Parathyroid adenoma (tissue), 2 donors: Measurements from ENCODE around the gene TLE2.

Experiments used
- H2AFZ ChIP-seq: fragments of 300-600 bp; sonication (generic); one replicate; pipeline ENCODE4 v1.7.0; 2017; ENCODE audit warnings: antibody characterized with exemption, mild to moderate bottlenecking
- H3K27ac ChIP-seq: fragments of 300-600 bp; sonication (generic); one replicate; pipeline ENCODE4 v1.7.0; 2017
- H3K27me3 ChIP-seq: fragments of 300-600 bp; sonication (generic); one replicate; pipeline ENCODE4 v1.7.0; 2017; ENCODE audit warnings: low read length; ENCODE audit not compliant: control insufficient read depth, insufficient read depth
- H3K36me3 ChIP-seq: fragments of 300-600 bp; sonication (generic); one replicate; pipeline ENCODE4 v1.7.0; 2017; ENCODE audit warnings: low read length; ENCODE audit not compliant: control insufficient read depth, insufficient read depth
- H3K4me1 ChIP-seq: fragments of 300-600 bp; sonication (generic); one replicate; pipeline ENCODE4 v1.7.0; 2017; ENCODE audit warnings: control low read depth
- H3K4me2 ChIP-seq: fragments of 300-600 bp; sonication (generic); one replicate; pipeline ENCODE4 v1.7.0; 2017; ENCODE audit warnings: low read length
- H3K4me3 ChIP-seq: fragments of 300-600 bp; sonication (generic); one replicate; pipeline ENCODE4 v1.7.0; 2017; ENCODE audit warnings: low read depth, low read length
- H3K79me2 ChIP-seq: fragments of 300-600 bp; sonication (generic); one replicate; pipeline ENCODE4 v1.7.0; 2017; ENCODE audit warnings: control low read depth
- H3K9ac ChIP-seq: fragments of 300-600 bp; sonication (generic); one replicate; pipeline ENCODE4 v1.7.0; 2017; ENCODE audit warnings: mild to moderate bottlenecking
- H3K9me3 ChIP-seq: fragments of 300-600 bp; sonication (generic); one replicate; pipeline ENCODE4 v1.7.0; 2017; ENCODE audit warnings: low read length; ENCODE audit not compliant: control insufficient read depth
- TF ChIP-seq, protein P1 (sequence below): fragments of 300-600 bp; sonication (generic); IDR thresholded peaks from one replicate; pipeline ENCODE4 v1.7.0; 2017; ENCODE audit warnings: antibody characterized with exemption, mild to moderate bottlenecking
- donor health status: primary hyperparathyroidism.

Gene TLE2

DNA sequence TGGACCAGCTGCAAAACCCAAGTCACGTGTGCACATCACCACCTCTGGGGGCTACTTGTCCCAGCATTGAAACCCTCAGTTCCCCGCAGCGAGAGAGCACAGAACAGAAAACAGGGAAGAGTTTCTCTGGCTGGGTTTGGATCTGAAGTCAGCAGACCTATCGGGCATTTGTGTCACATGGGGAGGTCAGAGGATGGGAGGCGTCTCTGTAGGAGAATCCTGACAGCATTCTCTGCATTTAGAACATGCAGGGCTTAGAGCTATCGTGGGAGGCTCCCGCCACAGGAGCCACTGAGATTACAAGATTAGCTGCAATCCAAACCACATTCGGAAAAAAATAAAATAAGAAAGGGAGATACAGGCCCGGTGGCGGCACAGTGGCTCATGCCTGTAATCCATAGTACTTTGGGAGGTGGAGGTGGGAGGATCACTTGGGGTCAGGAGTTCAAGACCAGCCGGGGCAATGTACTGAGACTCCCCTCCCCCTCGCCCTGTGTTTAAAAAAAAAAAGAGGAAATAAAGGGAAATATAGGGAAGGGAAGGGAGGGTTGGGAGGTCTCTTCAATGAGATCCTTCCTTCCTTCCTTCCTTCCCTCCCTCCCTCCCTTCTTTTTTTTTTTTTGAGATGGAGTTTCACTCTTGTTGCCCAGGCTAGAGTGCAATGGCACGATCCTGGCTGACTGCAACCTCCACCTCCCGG, 54.6 kb downstream of the TLE2 start:
- H3K9me3 ChIP-seq: no peaks in the 10 kb centered on the region
- H3K9ac ChIP-seq: no peak overlapping the region
- peak overlapping the region; percentile 39 for H2AFZ ChIP-seq
- no peaks in the 10 kb centered on the region for H3K79me2 ChIP-seq
- no peaks in the 10 kb centered on the region for H3K36me3 ChIP-seq
- no peak overlapping the region for H3K4me3 ChIP-seq
- peak overlapping the region; percentile 33 for H3K4me2 ChIP-seq
- no peaks in the 10 kb centered on the region for H3K27me3 ChIP-seq
- H3K27ac ChIP-seq: peak overlapping the region; percentile 45
- peaks cover 32% of the 10 kb centered on the region for H3K4me1 ChIP-seq
- TF ChIP-seq, protein P1, sequence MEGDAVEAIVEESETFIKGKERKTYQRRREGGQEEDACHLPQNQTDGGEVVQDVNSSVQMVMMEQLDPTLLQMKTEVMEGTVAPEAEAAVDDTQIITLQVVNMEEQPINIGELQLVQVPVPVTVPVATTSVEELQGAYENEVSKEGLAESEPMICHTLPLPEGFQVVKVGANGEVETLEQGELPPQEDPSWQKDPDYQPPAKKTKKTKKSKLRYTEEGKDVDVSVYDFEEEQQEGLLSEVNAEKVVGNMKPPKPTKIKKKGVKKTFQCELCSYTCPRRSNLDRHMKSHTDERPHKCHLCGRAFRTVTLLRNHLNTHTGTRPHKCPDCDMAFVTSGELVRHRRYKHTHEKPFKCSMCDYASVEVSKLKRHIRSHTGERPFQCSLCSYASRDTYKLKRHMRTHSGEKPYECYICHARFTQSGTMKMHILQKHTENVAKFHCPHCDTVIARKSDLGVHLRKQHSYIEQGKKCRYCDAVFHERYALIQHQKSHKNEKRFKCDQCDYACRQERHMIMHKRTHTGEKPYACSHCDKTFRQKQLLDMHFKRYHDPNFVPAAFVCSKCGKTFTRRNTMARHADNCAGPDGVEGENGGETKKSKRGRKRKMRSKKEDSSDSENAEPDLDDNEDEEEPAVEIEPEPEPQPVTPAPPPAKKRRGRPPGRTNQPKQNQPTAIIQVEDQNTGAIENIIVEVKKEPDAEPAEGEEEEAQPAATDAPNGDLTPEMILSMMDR: no peak

DNA sequence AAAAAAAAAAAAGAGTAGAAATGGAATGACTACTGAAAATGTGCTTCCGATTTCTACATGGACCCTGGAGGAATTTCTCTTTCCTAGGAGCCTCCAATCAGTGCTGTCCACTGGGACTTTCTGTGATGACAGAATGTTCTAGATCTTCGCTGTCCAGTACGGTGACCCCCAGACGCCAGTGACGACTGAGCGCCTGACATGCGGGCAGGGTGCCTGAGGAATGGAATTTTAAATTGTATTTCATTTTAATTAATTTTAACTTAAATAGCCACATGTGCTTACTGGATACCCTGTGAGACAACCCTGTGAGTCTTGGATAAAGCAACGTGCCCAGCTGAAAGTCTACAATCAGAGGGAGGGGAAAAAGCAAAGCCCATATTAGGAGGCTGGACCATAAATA, 55.9 kb downstream of the TLE2 start:
- no peak overlapping the region for H3K4me3 ChIP-seq
- H3K27ac ChIP-seq: peak overlapping the region; percentile 21
- no peak overlapping the region for H2AFZ ChIP-seq
- TF ChIP-seq, protein P1: no peak
- H3K4me1 ChIP-seq: peaks cover 37% of the 10 kb centered on the region
- no peaks in the 10 kb centered on the region for H3K27me3 ChIP-seq
- H3K9me3 ChIP-seq: no peaks in the 10 kb centered on the region
- no peak overlapping the region for H3K9ac ChIP-seq
- H3K4me2 ChIP-seq: no peak overlapping the region
- H3K36me3 ChIP-seq: no peaks in the 10 kb centered on the region
- H3K79me2 ChIP-seq: no peaks in the 10 kb centered on the region

DNA sequence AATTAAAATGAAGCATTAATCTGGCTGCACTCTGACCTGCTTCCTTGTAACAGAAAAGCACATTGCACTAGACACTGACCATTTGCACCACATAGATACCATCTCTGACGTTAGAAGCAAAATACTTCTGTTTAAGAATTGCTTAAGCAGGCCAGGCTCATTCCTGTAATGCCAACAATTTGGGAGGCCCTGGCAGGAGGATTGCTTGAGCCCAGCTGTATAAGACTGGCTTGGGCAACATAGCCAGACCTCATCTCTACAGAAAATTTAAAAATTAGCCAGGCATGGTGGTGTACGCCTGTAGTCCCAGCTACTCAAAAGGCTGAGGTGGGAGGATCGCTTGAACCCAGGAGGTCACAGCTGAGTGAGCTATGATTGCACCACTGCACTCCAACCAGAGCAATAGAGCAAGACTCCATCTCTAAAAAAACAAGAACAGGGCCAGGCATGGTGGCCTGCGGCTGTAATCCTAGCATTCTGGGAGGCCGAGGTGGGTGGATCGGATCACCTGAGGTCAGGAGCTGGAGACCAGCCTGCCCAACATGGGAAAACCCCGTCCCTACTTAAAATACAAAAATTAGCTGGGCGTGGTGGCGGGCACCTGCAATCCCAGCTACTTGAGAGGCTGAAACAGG, 58.8 kb downstream of the TLE2 start:
- no peak overlapping the region for H3K4me2 ChIP-seq
- no peak overlapping the region for H3K9ac ChIP-seq
- no peaks in the 10 kb centered on the region for H3K36me3 ChIP-seq
- H2AFZ ChIP-seq: no peak overlapping the region
- peaks cover 25% of the 10 kb centered on the region for H3K4me1 ChIP-seq
- no peaks in the 10 kb centered on the region for H3K27me3 ChIP-seq
- no peak overlapping the region for H3K27ac ChIP-seq
- no peaks in the 10 kb centered on the region for H3K79me2 ChIP-seq
- TF ChIP-seq, protein P1: no peak
- no peaks in the 10 kb centered on the region for H3K9me3 ChIP-seq
- no peak overlapping the region for H3K4me3 ChIP-seq

DNA sequence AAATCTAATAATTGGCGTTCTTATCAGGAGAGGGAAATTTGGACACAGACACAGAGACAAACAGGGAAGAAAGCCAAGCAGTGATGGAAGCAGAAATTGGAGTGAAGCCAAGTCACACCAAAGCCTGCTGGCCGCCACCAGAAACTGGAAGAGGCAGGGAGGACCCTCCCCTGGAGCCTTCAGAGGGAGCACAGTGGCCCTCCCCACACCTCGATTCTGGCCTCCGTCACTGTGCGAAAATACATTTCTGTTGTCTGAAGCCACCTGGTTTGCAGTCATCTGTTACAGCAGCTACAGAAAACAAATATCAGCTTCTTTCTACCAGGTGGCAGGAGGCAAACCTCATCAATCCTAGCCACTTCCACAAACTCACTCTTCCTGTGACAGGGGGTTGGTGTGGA, 60.0 kb downstream of the TLE2 start:
- H3K4me2 ChIP-seq: peak overlapping the region; percentile 56
- no peaks in the 10 kb centered on the region for H3K27me3 ChIP-seq
- H3K9me3 ChIP-seq: no peaks in the 10 kb centered on the region
- peak overlapping the region; percentile 17 for H3K4me3 ChIP-seq
- H3K79me2 ChIP-seq: no peaks in the 10 kb centered on the region
- peak overlapping the region; percentile 82 for H2AFZ ChIP-seq
- no peak overlapping the region for H3K9ac ChIP-seq
- no peaks in the 10 kb centered on the region for H3K36me3 ChIP-seq
- TF ChIP-seq, protein P1: no peak
- H3K4me1 ChIP-seq: peaks cover 21% of the 10 kb centered on the region
- peak overlapping the region; percentile 72 for H3K27ac ChIP-seq

DNA sequence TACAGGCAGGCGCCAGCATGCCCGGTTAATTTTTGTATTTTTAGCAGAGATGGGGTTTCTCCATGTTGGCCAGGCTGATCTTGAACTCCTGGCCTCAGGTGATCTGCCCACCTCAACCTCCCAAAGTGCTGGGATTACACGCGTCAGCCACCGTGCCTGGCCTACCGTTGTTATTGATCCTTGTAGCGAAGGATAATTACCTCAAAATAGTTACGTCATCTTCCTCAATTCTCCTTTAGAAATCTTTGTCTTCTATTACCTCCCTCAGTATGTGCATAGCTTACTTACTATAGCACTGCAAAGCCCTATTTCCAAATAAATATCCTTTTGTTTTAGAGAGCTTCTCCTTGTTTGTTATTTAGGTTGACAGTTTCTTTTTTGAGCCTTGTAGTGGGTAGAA, 61.1 kb downstream of the TLE2 start:
- Histone ChIP-seq H3K27ac (no peak overlapping the region), H3K4me3 (no peak overlapping the region), H3K9ac (no peak overlapping the region), H3K36me3 (no peaks in the 10 kb centered on the region), H3K9me3 (no peaks in the 10 kb centered on the region), H3K27me3 (no peaks in the 10 kb centered on the region), H3K4me2 (no peak overlapping the region), H2AFZ (peak overlapping the region; percentile 82), H3K4me1 (peaks cover 21% of the 10 kb centered on the region), H3K79me2 (no peaks in the 10 kb centered on the region)
- TF ChIP-seq, protein P1: no peak
